K562 (cell line): ENCODE results near the gene PPM1L. TPM values are rescaled to one million over a fixed set of nuclear protein-coding genes. Genes with fewer than 3 reads are reported as not detected.

ENCODE experiments used
- ATAC-seq: fragments of 200-7000 bp; cut with Tn5 transposase; 3 replicates; pipeline ENCODE4 v1.9.1; 2020; ENCODE audit warnings: moderate library complexity
- BruUV-seq: library from RNA; stranded (reverse); fragments of 400-500 nt; replicated peaks from 2 replicates; lab custom pipeline; 2021; lab: Mats Ljungman, UMichigan
- CTCF ChIA-PET: fragments of 300-600 bp; formaldehyde crosslinking; extraction: SDS; loops from one replicate; lab custom pipeline; 2021; ENCODE audit warnings: low intra/inter-chr PET ratio; lab: Yijun Ruan, JAX
- POLR2A ChIA-PET: fragments of 300-600, 350-650 bp; sonication (Branson Sonifier 250); formaldehyde crosslinking; extraction: SDS; loops from one replicate; lab custom pipeline; 2021; ENCODE audit warnings: antibody characterized with exemption, inconsistent platforms; lab: Yijun Ruan, JAX
- DNase-seq, 4 experiments: peaks; one replicate each; pipeline versions ENCODE4 v3.0.0 to v3.0.0-alpha.2; 2011 to 2018; ENCODE audit warnings: low spot score in 3 of 4, mixed read lengths in 3 of 4; ENCODE audit errors: extremely low read depth in 1 of 4
- FAIRE-seq: peaks from 2 replicates; lab custom pipeline; 2011; peaks lifted over from hg19 to GRCh38; lab: Jason Lieb, UNC
- H2AFZ ChIP-seq: 2 replicates; pipeline ENCODE4 v1.6.0; 2011; ENCODE audit warnings: low read depth, low read length, control low read depth, inconsistent platforms
- H3K27ac ChIP-seq: fragments of 200-600 bp; 3 replicates; pipeline ENCODE4 v1.8.0; 2011; ENCODE audit warnings: low read depth, mild to moderate bottlenecking, control low read depth, inconsistent platforms, low read length, moderate library complexity, mixed read lengths; ENCODE audit errors: extremely low read depth
- H3K27me3 ChIP-seq, 2 experiments: fragments of 300-600 bp in 1 of 2; 2 replicates in 1 of 2; 3 replicates in 1 of 2; pipeline versions ENCODE4 v1.6.0 to v1.8.0; 2011; ENCODE audit warnings: inconsistent platforms in 2 of 2, low read length in 2 of 2, mild to moderate bottlenecking in 1 of 2, mixed read lengths in 1 of 2, moderate library complexity in 1 of 2; ENCODE audit not compliant: control insufficient read depth in 2 of 2, insufficient read depth in 2 of 2
- H3K36me3 ChIP-seq: fragments of 300-600 bp; 3 replicates; pipeline ENCODE4 v1.8.0; 2011; ENCODE audit warnings: mild to moderate bottlenecking, low read length, inconsistent platforms; ENCODE audit not compliant: control insufficient read depth, insufficient read depth
- H3K4me1 ChIP-seq, 2 experiments: fragments of 200-600 bp in 1 of 2; replicated peaks in 1 of 2; 2 replicates in 1 of 2; 3 replicates in 1 of 2; pipeline versions ENCODE4 v1.5.1 to v1.8.0; 2011; ENCODE audit warnings: inconsistent platforms in 2 of 2, low read length in 2 of 2, mild to moderate bottlenecking in 1 of 2, mixed read lengths in 1 of 2, moderate library complexity in 1 of 2; ENCODE audit not compliant: control insufficient read depth in 2 of 2, insufficient read depth in 2 of 2
- H3K4me2 ChIP-seq: 2 replicates; pipeline ENCODE4 v1.6.1; 2011; ENCODE audit warnings: low read length, control low read depth, inconsistent platforms, mixed read lengths; ENCODE audit not compliant: insufficient read depth
- H3K4me3 ChIP-seq: fragments of 200-600 bp; sonication (generic), shearing (Covaris generic); 2 replicates; pipeline ENCODE4 v1.5.1; 2016; ENCODE audit warnings: control low read depth, inconsistent platforms
- H3K79me2 ChIP-seq: fragments of 200-600 bp; 3 replicates; pipeline ENCODE4 v1.8.0; 2011; ENCODE audit warnings: low read length, inconsistent platforms; ENCODE audit not compliant: control insufficient read depth, insufficient read depth
- H3K9ac ChIP-seq, 2 experiments: 2 replicates each; pipeline versions ENCODE4 v1.6.0 to v1.6.1; 2011; ENCODE audit warnings: low read depth in 2 of 2, low read length in 2 of 2, control low read depth in 1 of 2, inconsistent platforms in 1 of 2, mild to moderate bottlenecking in 1 of 2, mixed read lengths in 1 of 2; ENCODE audit not compliant: insufficient read depth in 1 of 2
- H3K9me1 ChIP-seq: one replicate; pipeline ENCODE4 v1.6.0; 2011; ENCODE audit warnings: inconsistent platforms, mild to moderate bottlenecking, low read length, moderate library complexity; ENCODE audit not compliant: control insufficient read depth, insufficient read depth
- H3K9me3 ChIP-seq: replicated peaks from 2 replicates; pipeline ENCODE4 v1.5.1; 2011; ENCODE audit warnings: low read depth, low read length, inconsistent platforms; ENCODE audit not compliant: control insufficient read depth, insufficient read depth
- H4K20me1 ChIP-seq: replicated peaks from 2 replicates; pipeline ENCODE4 v1.6.1; 2011; ENCODE audit warnings: low read length, inconsistent platforms, mixed read lengths; ENCODE audit not compliant: control insufficient read depth, insufficient read depth
- NR2C1 ChIP-seq, 2 experiments: fragments of 450-650 bp; IDR thresholded peaks; 2 replicates each; pipeline ENCODE4 v1.6.1; 2017; ENCODE audit warnings: mild to moderate bottlenecking in 2 of 2, antibody characterized with exemption in 1 of 2, inconsistent platforms in 1 of 2, missing compliant biosample characterization in 1 of 2, missing genetic modification characterization in 1 of 2
- TEAD4 ChIP-seq, 2 experiments: sonication (generic) in 1 of 2; formaldehyde crosslinking in 1 of 2; IDR thresholded peaks; 2 replicates each; pipeline versions ENCODE4 v1.6.1 to v1.8.0; 2012 to 2022; ENCODE audit warnings: borderline replicate concordance in 1 of 2, inconsistent platforms in 1 of 2, low read length in 1 of 2, mild to moderate bottlenecking in 1 of 2, missing genetic modification reagents in 1 of 2
- U2AF1 ChIP-seq: fragments of 200-400 bp; formaldehyde crosslinking; optimal IDR thresholded peaks from 2 replicates; pipeline ENCODE3; 2017; ENCODE audit warnings: mild to moderate bottlenecking, low read depth, low read length, moderate library complexity
- ZNF197 ChIP-seq: fragments of 200-800 bp; sonication (Bioruptor generic); IDR thresholded peaks from 2 replicates; pipeline ENCODE4 v1.6.1; 2016; ENCODE audit warnings: low read depth, missing genetic modification characterization, missing compliant biosample characterization
- WGBS: fragments of 100-300 bp; shearing (Covaris generic); methylation state at CpG from one replicate; pipeline ENCODE4 v1.1.6; 2016; ENCODE audit warnings: low coverage, mixed read lengths; ENCODE audit not compliant: insufficient coverage; ENCODE audit errors: missing lambda C conversion rate; 5-methylcytosine and 5-hydroxymethylcytosine counted together
- in situ Hi-C: fragments of 300-500 bp; cut with MboI; formaldehyde crosslinking; loops from 4 replicates; pipeline ENCODE4 v1.15.0; 2018; ENCODE audit warnings: inconsistent platforms, mixed read lengths
- intact Hi-C: fragments of 100-400 bp; cut with micrococcal nuclease; formaldehyde crosslinking; loops from 2 replicates; pipeline ENCODE4 v1.14.2; 2022
- polyA plus RNA-seq, 8 experiments: library from polyadenylated mRNA; depleted of rRNA in 4 of 8; stranded (reverse) in 5 of 8; unstranded in 3 of 8; fragments of >200 nt; fragmentation: Nextera tagmentation in 2 of 8; fragmentation: Illumina TruSeq in 1 of 8; extraction: Ambion mirVana in 2 of 8; extraction: Trizol in 1 of 8; gene quantifications; 2 replicates each; pipeline versions ENCODE4 v1.2.1 to v1.2.3, GENCODE V29; 2011 to 2014; ENCODE audit warnings: inconsistent platforms in 1 of 8, missing spikeins in 1 of 8
- total RNA-seq, 7 experiments: library from RNA; depleted of rRNA in 6 of 7; stranded (reverse); fragments of >200 nt in 6 of 7; fragmentation: Illumina TruSeq in 2 of 7; extraction: Trizol in 2 of 7; gene quantifications; 2 replicates each; pipeline versions ENCODE4 v1.2.1 to v1.2.3, GENCODE V29; 2011 to 2021; ENCODE audit warnings: low replicate concordance in 1 of 7
- TF ChIP-seq, protein P1 (sequence below): sonication (generic); formaldehyde crosslinking; IDR thresholded peaks from 2 replicates; pipeline ENCODE4 v1.8.0; 2022; ENCODE audit warnings: mild to moderate bottlenecking, low read depth, missing genetic modification reagents

PPM1L gene
- total and polyA plus RNA-seq, 9 of the 15 experiments (the other 6 are each of a cell fraction or from before 2014, with no cell fraction given), result 0.01 to 0.41 (median 0.14) TPM

DNA sequence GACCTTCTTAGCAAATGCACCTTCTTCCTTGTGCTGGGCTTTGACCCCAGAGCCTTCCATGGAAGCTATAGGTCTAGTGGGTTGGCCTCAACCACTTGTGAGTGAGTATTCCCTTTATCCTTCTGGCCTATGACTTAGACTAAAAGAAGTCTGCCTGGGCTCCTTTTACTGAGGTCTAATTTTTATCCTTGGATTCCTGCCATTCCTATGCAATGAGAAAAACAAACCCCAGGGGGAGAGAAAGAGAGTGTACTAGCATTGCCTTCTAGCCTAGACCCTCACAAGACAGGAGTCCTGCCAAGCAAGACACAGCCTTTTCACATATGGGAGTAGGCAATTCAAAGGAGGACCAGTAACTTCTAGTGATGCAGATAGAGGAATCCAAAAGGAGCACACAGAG, 155.4 kb downstream of the PPM1L start:
- no TSS peak for BruUV-seq
- ATAC-seq (no peak), DNase-seq (no peak), FAIRE-seq (no peak)
- intact Hi-C loops (no loop called here), in situ Hi-C loops (no loop called here)
- H3K4me3 ChIP-seq, result no peak overlapping the region
- no peaks in the 10 kb centered on the region for H3K36me3 ChIP-seq
- H3K79me2 ChIP-seq, result no peaks in the 10 kb centered on the region
- no peaks in the 10 kb centered on the region for H3K4me1 ChIP-seq
- ChIA-PET CTCF (no interaction called here), POLR2A (no interaction called here)
- no peak overlapping the region for H3K9ac ChIP-seq
- no peaks in the 10 kb centered on the region for H3K9me1 ChIP-seq
- H3K27me3 ChIP-seq, result no peaks in the 10 kb centered on the region
- TF ChIP-seq, protein P1, sequence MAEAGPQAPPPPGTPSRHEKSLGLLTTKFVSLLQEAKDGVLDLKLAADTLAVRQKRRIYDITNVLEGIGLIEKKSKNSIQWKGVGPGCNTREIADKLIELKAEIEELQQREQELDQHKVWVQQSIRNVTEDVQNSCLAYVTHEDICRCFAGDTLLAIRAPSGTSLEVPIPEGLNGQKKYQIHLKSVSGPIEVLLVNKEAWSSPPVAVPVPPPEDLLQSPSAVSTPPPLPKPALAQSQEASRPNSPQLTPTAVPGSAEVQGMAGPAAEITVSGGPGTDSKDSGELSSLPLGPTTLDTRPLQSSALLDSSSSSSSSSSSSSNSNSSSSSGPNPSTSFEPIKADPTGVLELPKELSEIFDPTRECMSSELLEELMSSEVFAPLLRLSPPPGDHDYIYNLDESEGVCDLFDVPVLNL, result no peak
- TF ChIP-seq ZNF197 (CRISPR knock-in tag), result no peak
- no peak overlapping the region for H2AFZ ChIP-seq
- no peak overlapping the region for H3K4me2 ChIP-seq
- no peaks in the 10 kb centered on the region for H3K9me3 ChIP-seq
- H4K20me1 ChIP-seq, result no peaks in the 10 kb centered on the region
- no peak overlapping the region for H3K27ac ChIP-seq

- no TSS peak for BruUV-seq
- H3K4me3 ChIP-seq, result no peak overlapping the region
- ChIA-PET CTCF (no interaction called here), POLR2A (interaction anchor here (0.9 kb wide), 1 partner anchor 32 kb away, joined by 4 read pairs; no protein-coding TSS in a partner anchor)
- no peaks in the 10 kb centered on the region for H4K20me1 ChIP-seq
- no peak for FAIRE-seq
- DNase-seq, result no peak
- intact Hi-C loops, result no loop called here
- no peak overlapping the region for H3K9ac ChIP-seq
- H3K9me3 ChIP-seq, result no peaks in the 10 kb centered on the region
- no peak overlapping the region for H2AFZ ChIP-seq
- in situ Hi-C loops, result no loop called here
- H3K27me3 ChIP-seq, result no peaks in the 10 kb centered on the region
- no peaks in the 10 kb centered on the region for H3K36me3 ChIP-seq
- H3K79me2 ChIP-seq, result no peaks in the 10 kb centered on the region
- H3K27ac ChIP-seq, result no peak overlapping the region
- H3K4me2 ChIP-seq, result no peak overlapping the region
- no peaks in the 10 kb centered on the region for H3K4me1 ChIP-seq
- H3K9me1 ChIP-seq, result no peaks in the 10 kb centered on the region
- 4% methylated on average over 3 of the region's 3 CpGs for WGBS
- ATAC-seq, result no peak
- TF ChIP-seq TEAD4 (IDR thresholded peaks at IDR 0.05; ENCODE audit: low read length), result no peak
- TF ChIP-seq TEAD4 (CRISPR knock-in tag; IDR thresholded peaks at IDR 0.05; ENCODE audit: borderline replicate concordance), result no peak
- no peak for TF ChIP-seq U2AF1
- no peak for TF ChIP-seq NR2C1 (IDR thresholded peaks at IDR 0.05)
- TF ChIP-seq NR2C1 (tag; IDR thresholded peaks at IDR 0.05), result no peak
These were observed 160.4 kb downstream of the PPM1L start for GRCh38 chr3:160916472-160916871.
